ENCODE results near the gene STX8.

The STX8 gene

DNA sequence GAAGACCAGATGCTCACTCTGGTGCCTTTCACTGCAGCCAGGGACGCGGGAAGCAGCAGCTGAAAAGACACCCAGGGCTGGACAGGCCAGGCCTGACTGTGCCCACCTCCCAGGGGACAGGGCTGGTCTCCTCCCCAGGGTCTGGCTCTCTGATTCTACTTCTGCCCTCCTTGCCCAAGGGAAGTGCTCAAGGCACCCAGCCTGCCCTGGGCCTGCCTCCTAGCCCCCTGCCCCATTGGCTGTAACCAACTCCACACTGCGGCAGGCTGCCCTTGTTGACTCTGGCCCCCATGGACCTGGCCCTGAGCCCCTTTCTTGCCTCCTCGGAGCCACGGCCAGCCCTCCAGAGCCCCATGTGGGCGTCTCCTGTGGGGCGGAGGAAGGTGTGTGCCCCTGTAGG is 341.9 kb downstream of the STX8 start:
- no peak for DNase-seq (ENCODE audit: low read depth)
- TF ChIP-seq, protein P1, sequence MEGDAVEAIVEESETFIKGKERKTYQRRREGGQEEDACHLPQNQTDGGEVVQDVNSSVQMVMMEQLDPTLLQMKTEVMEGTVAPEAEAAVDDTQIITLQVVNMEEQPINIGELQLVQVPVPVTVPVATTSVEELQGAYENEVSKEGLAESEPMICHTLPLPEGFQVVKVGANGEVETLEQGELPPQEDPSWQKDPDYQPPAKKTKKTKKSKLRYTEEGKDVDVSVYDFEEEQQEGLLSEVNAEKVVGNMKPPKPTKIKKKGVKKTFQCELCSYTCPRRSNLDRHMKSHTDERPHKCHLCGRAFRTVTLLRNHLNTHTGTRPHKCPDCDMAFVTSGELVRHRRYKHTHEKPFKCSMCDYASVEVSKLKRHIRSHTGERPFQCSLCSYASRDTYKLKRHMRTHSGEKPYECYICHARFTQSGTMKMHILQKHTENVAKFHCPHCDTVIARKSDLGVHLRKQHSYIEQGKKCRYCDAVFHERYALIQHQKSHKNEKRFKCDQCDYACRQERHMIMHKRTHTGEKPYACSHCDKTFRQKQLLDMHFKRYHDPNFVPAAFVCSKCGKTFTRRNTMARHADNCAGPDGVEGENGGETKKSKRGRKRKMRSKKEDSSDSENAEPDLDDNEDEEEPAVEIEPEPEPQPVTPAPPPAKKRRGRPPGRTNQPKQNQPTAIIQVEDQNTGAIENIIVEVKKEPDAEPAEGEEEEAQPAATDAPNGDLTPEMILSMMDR (conservative IDR thresholded peaks at IDR 0.05; ENCODE audit: low read length), result no peak
- H3K4me3 ChIP-seq (ENCODE audit: low read length), result no peak overlapping the region

GRCh38 chr17:9233271-9233599 is 342.4 kb downstream of the STX8 start:
- DNase-seq (ENCODE audit: low read depth), result no peak
- TF ChIP-seq, protein P1 (conservative IDR thresholded peaks at IDR 0.05; ENCODE audit: low read length), result no peak
- H3K4me3 ChIP-seq (ENCODE audit: low read length), result no peak overlapping the region

GRCh38 chr17:9232591-9233270 is 342.9 kb downstream of the STX8 start:
- peak; percentile 72 for DNase-seq (ENCODE audit: low read depth)
- H3K4me3 ChIP-seq (ENCODE audit: low read length), result no peak overlapping the region
- TF ChIP-seq, protein P1 (conservative IDR thresholded peaks at IDR 0.05; ENCODE audit: low read length), result no peak

DNA sequence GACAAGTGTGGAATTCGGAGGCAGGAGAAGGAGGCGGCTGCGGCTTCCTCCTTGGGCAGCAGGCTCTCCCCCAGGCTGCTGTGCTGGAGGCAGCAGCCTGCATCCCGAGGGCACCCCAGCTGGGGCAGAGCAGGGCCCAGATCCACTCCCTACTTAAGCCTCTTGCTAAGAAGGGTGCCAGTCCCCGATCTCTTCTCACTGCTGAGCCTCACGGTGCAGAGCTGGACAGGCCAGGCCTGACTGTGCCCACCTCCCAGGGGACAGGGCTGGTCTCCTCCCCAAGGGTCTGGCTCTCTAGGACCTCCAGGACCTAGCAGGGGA is 343.5 kb downstream of the STX8 start:
- no peak for DNase-seq (ENCODE audit: low read depth)
- TF ChIP-seq, protein P1 (conservative IDR thresholded peaks at IDR 0.05; ENCODE audit: low read length), result no peak
- H3K4me3 ChIP-seq (ENCODE audit: low read length), result no peak overlapping the region

- H3K4me3 ChIP-seq (ENCODE audit: low read length), result no peak overlapping the region
- no peak for DNase-seq (ENCODE audit: low read depth)
- TF ChIP-seq, protein P1 (conservative IDR thresholded peaks at IDR 0.05; ENCODE audit: low read length), result no peak
Observed at GRCh38 chr17:9231449-9232154, 344.0 kb downstream of the STX8 start.

DNA sequence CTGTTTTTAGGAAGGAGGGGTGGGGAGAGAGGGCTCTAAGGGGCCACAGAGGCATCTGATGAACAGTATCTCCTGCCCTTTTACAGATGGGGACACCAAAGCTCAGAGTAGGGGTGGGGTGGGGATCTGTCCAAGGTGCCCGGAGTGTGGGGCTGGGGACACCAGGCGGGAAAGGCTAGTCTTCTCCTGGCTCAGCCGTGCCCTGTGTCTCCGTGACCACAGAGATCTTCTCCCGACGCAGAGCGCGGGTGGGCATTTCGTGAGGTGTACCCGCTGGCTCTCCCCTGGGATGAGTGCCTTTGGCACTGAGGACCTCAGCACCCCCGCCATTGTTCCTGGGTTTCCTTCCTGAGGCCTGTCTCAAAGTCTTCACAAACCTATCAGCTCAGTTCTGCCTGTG is 344.8 kb downstream of the STX8 start:
- TF ChIP-seq, protein P1 (conservative IDR thresholded peaks at IDR 0.05; ENCODE audit: low read length), result no peak
- no peak overlapping the region for H3K4me3 ChIP-seq (ENCODE audit: low read length)
- DNase-seq (ENCODE audit: low read depth), result no peak

GRCh38 chr17:9230346-9230745 is 345.3 kb downstream of the STX8 start:
- TF ChIP-seq, protein P1 (conservative IDR thresholded peaks at IDR 0.05; ENCODE audit: low read length), result no peak
- peak; percentile 85 for DNase-seq (ENCODE audit: low read depth)
- H3K4me3 ChIP-seq (ENCODE audit: low read length), result no peak overlapping the region
